Esophagus muscularis mucosa (tissue), 4 donors: ENCODE results near the gene TP73. TPM values are rescaled to one million over a fixed set of nuclear protein-coding genes. Genes with fewer than 3 reads are reported as not detected.

Source experiments
- DNase-seq: peaks from one replicate; pipeline ENCODE4 v3.0.0-alpha.2; 2017; ENCODE audit errors: extremely low spot score
- H3K27ac ChIP-seq, 4 donors: fragments of 200-600 bp; sonication (generic); replicated peaks in 1 of 4; 1 replicate in 3 of 4; 2 replicates in 1 of 4; pipeline ENCODE4 v1.5.1; 2016 to 2019; ENCODE audit warnings: mild to moderate bottlenecking in 1 of 4
- H3K27me3 ChIP-seq, 4 donors: fragments of 200-600 bp; sonication (generic); one replicate each; pipeline versions ENCODE4 v1.5.1 to v1.6.0; 2016 to 2019
- H3K36me3 ChIP-seq, 4 donors: fragments of 200-600 bp; sonication (generic); one replicate each; pipeline ENCODE4 v1.5.1; 2016 to 2019
- H3K4me1 ChIP-seq, 4 donors: fragments of 200-600 bp; sonication (generic); one replicate each; pipeline ENCODE4 v1.5.1; 2016 to 2019
- H3K4me3 ChIP-seq, 4 donors: fragments of 200-600 bp; sonication (generic); 1 replicate in 2 of 4; 2 replicates in 2 of 4; pipeline ENCODE4 v1.5.1; 2016 to 2019; ENCODE audit warnings: mild to moderate bottlenecking in 4 of 4, moderate library complexity in 1 of 4
- H3K9me3 ChIP-seq, 4 donors: fragments of 200-600 bp; sonication (generic); 1 replicate in 3 of 4; 2 replicates in 1 of 4; pipeline ENCODE4 v1.5.1; 2016 to 2019
- CTCF ChIP-seq, 3 experiments: fragments of 200-600 bp in 2 of 3; fragments of 450-650 bp in 1 of 3; sonication (generic) in 2 of 3; IDR thresholded peaks; one replicate each; pipeline ENCODE4 v1.5.1; 2017 to 2019; ENCODE audit warnings: antibody characterized with exemption in 3 of 3, mild to moderate bottlenecking in 2 of 3, moderate library complexity in 1 of 3
- EP300 ChIP-seq: sonication (generic); formaldehyde crosslinking; IDR thresholded peaks from one replicate; pipeline ENCODE4 v1.6.1; 2017; ENCODE audit warnings: antibody characterized with exemption
- POLR2A ChIP-seq: fragments of 450-650 bp; IDR thresholded peaks from one replicate; pipeline ENCODE4 v1.6.1; 2017; ENCODE audit warnings: antibody characterized with exemption, moderate library complexity, mild to moderate bottlenecking, low read depth
- POLR2AphosphoS5 ChIP-seq, 2 donors: sonication (generic); formaldehyde crosslinking; IDR thresholded peaks; one replicate each; pipeline ENCODE4 v1.6.1; 2017; ENCODE audit warnings: antibody characterized with exemption in 2 of 2
- WGBS: methylation state at CpG from one replicate; pipeline ENCODE4 v1.1.5; 2018; 5-methylcytosine and 5-hydroxymethylcytosine counted together
- intact Hi-C: fragments of 100-400 bp; cut with DNase I; formaldehyde crosslinking; loops from one replicate; pipeline ENCODE4 v1.15.1; 2023
- total RNA-seq, 4 donors: library from RNA; depleted of rRNA; stranded (reverse); fragments of >200 nt; gene quantifications; one replicate each; pipeline versions ENCODE4 v1.1.0 to v1.2.1, GENCODE V29; 2016

The TP73 gene
- total RNA-seq, 4 donors from 2014 or later = not detected

- Histone ChIP-seq H3K4me3 (no peak overlapping the region), H3K27me3 (peaks cover 0 to 90% (median 26%) of the 10 kb centered on the region in 4 donors), H3K9me3 (no peaks in the 10 kb centered on the region), H3K27ac (no peak overlapping the region), H3K4me1 (peaks cover 19 to 27% (median 24%) of the 10 kb centered on the region in 4 donors), H3K36me3 (no peaks in the 10 kb centered on the region)
- TF ChIP-seq CTCF (IDR thresholded peaks at IDR 0.05) = no peak
- no peak for TF ChIP-seq POLR2A
- no peak for TF ChIP-seq EP300
- TF ChIP-seq POLR2AphosphoS5 (IDR thresholded peaks at IDR 0.05) = no peak
- DNase-seq = no peak
- intact Hi-C loops = no loop called here
- WGBS = 93% methylated on average over 3 of the region's 22 CpGs
These were observed 43.1 kb upstream of the TP73 start for GRCh38 chr1:3609016-3609768.

- peaks cover 0 to 82% (median 26%) of the 10 kb centered on the region in 4 donors for H3K27me3 ChIP-seq
- no peaks in the 10 kb centered on the region for H3K36me3 ChIP-seq
- no peak for DNase-seq
- no peak for TF ChIP-seq CTCF (IDR thresholded peaks at IDR 0.05)
- no peak for TF ChIP-seq POLR2AphosphoS5 (IDR thresholded peaks at IDR 0.05)
- TF ChIP-seq EP300 = no peak
- no peak for TF ChIP-seq POLR2A
- H3K4me1 ChIP-seq = peaks cover 19 to 27% (median 24%) of the 10 kb centered on the region in 4 donors
- peak overlapping the region in 1 of 4 donors; percentile 61 for H3K4me3 ChIP-seq
- H3K9me3 ChIP-seq = no peaks in the 10 kb centered on the region
- intact Hi-C loops = no loop called here
- H3K27ac ChIP-seq = no peak overlapping the region
- WGBS = 65% methylated on average over 11 of the region's 24 CpGs
These were observed 42.4 kb upstream of the TP73 start for GRCh38 chr1:3609769-3610526.

- H3K27ac ChIP-seq = no peak overlapping the region
- TF ChIP-seq POLR2A (no peak), EP300 (no peak), POLR2AphosphoS5 (IDR thresholded peaks at IDR 0.05) (no peak), CTCF (IDR thresholded peaks at IDR 0.05) (no peak)
- H3K27me3 ChIP-seq = peaks cover 0 to 87% (median 26%) of the 10 kb centered on the region in 4 donors
- no peaks in the 10 kb centered on the region for H3K9me3 ChIP-seq
- DNase-seq = no peak
- peak overlapping the region; percentile 47 to 61 (median 49) for H3K4me3 ChIP-seq
- intact Hi-C loops = no loop called here
- 19% methylated on average over 6 of the region's 27 CpGs for WGBS
- H3K36me3 ChIP-seq = no peaks in the 10 kb centered on the region
- H3K4me1 ChIP-seq = peaks cover 19 to 27% (median 24%) of the 10 kb centered on the region in 4 donors
These were observed 41.7 kb upstream of the TP73 start for GRCh38 chr1:3610527-3611169.

GRCh38 chr1:3611170-3612019, 40.9 kb upstream of the TP73 start, which contains the start of gene MEGF6:
TSS of gene MEGF6 (minus strand) at chr1:3611508. CDS start at chr1:3611268, 240 bp downstream.
- 1% methylated on average over 19 of the region's 87 CpGs for WGBS
- Histone ChIP-seq H3K4me1 (peaks cover 19 to 27% (median 24%) of the 10 kb centered on the region in 4 donors), H3K9me3 (no peaks in the 10 kb centered on the region), H3K27ac (no peak within 1 kb of the TSS), H3K4me3 (peak within 1 kb of the TSS; percentile 47 to 61 (median 49)), H3K27me3 (peaks cover 0 to 80% (median 26%) of the 10 kb centered on the region in 4 donors), H3K36me3 (no peaks in the 10 kb centered on the region)
- TF ChIP-seq POLR2AphosphoS5 (IDR thresholded peaks at IDR 0.05) (no peak), EP300 (no peak)
- DNase-seq = no peak
- intact Hi-C loops = no loop called here
